ENCODE data around the gene BCAP31.

DNA sequence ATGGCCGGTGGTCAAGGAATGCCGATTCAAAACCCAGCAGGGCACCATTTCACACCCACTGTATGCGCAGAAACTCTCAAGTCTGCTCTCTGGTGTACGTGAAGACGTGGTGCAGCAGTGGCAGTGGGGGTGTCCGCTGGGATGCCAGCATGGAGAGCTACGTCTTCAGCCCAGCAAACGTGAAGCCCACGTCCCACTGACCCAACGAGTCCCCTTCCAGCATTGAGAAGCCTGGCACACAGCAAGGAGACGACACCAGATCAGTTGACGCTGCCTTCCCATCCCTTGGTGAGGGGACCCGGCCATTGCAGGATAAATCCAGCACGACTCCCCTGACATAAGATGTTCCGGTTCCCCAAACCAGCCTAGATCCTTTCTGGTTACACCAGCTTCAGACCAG is 37.7 kb upstream of the BCAP31 start:
- no peak for TF ChIP-seq POLR2AphosphoS5 (IDR thresholded peaks at IDR 0.05)
- TF ChIP-seq, protein P1, sequence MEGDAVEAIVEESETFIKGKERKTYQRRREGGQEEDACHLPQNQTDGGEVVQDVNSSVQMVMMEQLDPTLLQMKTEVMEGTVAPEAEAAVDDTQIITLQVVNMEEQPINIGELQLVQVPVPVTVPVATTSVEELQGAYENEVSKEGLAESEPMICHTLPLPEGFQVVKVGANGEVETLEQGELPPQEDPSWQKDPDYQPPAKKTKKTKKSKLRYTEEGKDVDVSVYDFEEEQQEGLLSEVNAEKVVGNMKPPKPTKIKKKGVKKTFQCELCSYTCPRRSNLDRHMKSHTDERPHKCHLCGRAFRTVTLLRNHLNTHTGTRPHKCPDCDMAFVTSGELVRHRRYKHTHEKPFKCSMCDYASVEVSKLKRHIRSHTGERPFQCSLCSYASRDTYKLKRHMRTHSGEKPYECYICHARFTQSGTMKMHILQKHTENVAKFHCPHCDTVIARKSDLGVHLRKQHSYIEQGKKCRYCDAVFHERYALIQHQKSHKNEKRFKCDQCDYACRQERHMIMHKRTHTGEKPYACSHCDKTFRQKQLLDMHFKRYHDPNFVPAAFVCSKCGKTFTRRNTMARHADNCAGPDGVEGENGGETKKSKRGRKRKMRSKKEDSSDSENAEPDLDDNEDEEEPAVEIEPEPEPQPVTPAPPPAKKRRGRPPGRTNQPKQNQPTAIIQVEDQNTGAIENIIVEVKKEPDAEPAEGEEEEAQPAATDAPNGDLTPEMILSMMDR (IDR thresholded peaks at IDR 0.05), result no peak

Data from esophagus muscularis mucosa (tissue), 3 donors.